NCI-H748 (cell line): ENCODE data around the gene TMEM247.

Experiments
- DNase-seq: peaks from one replicate; lab custom pipeline; 2025; ENCODE audit not compliant: unreplicated experiment; lab: John Stamatoyannopoulos, UW

The TMEM247 gene

GRCh38 chr2:46488389-46488788, 9.0 kb downstream of the TMEM247 start:
- no peak for DNase-seq

- no peak for DNase-seq
These were observed 10.2 kb downstream of the TMEM247 start for GRCh38 chr2:46489423-46490174.

GRCh38 chr2:46490521-46491141, 11.3 kb downstream of the TMEM247 start:
- no peak for DNase-seq

- no peak for DNase-seq
These were observed 12.9 kb downstream of the TMEM247 start for GRCh38 chr2:46492301-46492700.

GRCh38 chr2:46493241-46493970, 14.0 kb downstream of the TMEM247 start:
- DNase-seq = no peak

GRCh38 chr2:46493971-46494250, 14.5 kb downstream of the TMEM247 start:
- DNase-seq = no peak

- no peak for DNase-seq
These were observed 15.2 kb downstream of the TMEM247 start for GRCh38 chr2:46494596-46494995.

GRCh38 chr2:46495231-46496030, 16.1 kb downstream of the TMEM247 start:
- DNase-seq = no peak

- no peak for DNase-seq
These were observed 18.4 kb downstream of the TMEM247 start for GRCh38 chr2:46497766-46498165.

- no peak for DNase-seq
These were observed 19.3 kb downstream of the TMEM247 start for GRCh38 chr2:46498681-46499080.

- DNase-seq = no peak
These were observed 20.0 kb downstream of the TMEM247 start for GRCh38 chr2:46499392-46499785.

- DNase-seq = no peak
These were observed 21.4 kb downstream of the TMEM247 start for GRCh38 chr2:46500801-46501200.

- no peak for DNase-seq
These were observed 23.0 kb downstream of the TMEM247 start for GRCh38 chr2:46502291-46502885.

- no peak for DNase-seq
These were observed 24.3 kb downstream of the TMEM247 start for GRCh38 chr2:46503686-46504085.

GRCh38 chr2:46504221-46504620, 24.9 kb downstream of the TMEM247 start:
- DNase-seq = no peak

GRCh38 chr2:46504685-46505471, 25.5 kb downstream of the TMEM247 start:
- no peak for DNase-seq

- DNase-seq = no peak
These were observed 26.1 kb downstream of the TMEM247 start for GRCh38 chr2:46505472-46505783.

GRCh38 chr2:46506131-46506706, 26.9 kb downstream of the TMEM247 start:
- no peak for DNase-seq

- no peak for DNase-seq
These were observed 28.9 kb downstream of the TMEM247 start for GRCh38 chr2:46508312-46508711.

GRCh38 chr2:46508759-46509158, 29.4 kb downstream of the TMEM247 start:
- no peak for DNase-seq
